Measurements from ENCODE around the gene SYNPO2.

GRCh38 chr4:118989098-118990080 is 100.7 kb downstream of the SYNPO2 start:
- TF ChIP-seq POLR2A (IDR thresholded peaks at IDR 0.05; ENCODE audit: low read depth, low read length), result no peak
- no peak for TF ChIP-seq CTCF (IDR thresholded peaks at IDR 0.05 in 2 of 3, conservative IDR thresholded peaks at IDR 0.05 in 1 of 3; ENCODE audit: control insufficient read depth in 2 of 3, extremely low read depth in 1 of 3, insufficient read depth in 1 of 3, low read depth in 3 of 3, low read length in 3 of 3)
- TF ChIP-seq CREB1 (IDR thresholded peaks at IDR 0.05; ENCODE audit: low read depth), result no peak
- TF ChIP-seq SREBF1 (IDR thresholded peaks at IDR 0.05; ENCODE audit: low read length), result no peak

Measured in GM12878 (cell line).